GM23338 (cell line): ENCODE results near the gene ASB16.

Experiments used
- CREB1 ChIP-seq: fragments of 250-450 bp; sonication (Bioruptor Pico); IDR thresholded peaks from 2 replicates; pipeline ENCODE4 v1.5.0; 2020; ENCODE audit warnings: low read depth, mild to moderate bottlenecking, moderate library complexity
- CTCF ChIP-seq, 2 experiments: fragments of 200-600 bp in 1 of 2; sonication (generic) in 1 of 2; conservative IDR thresholded peaks; 2 replicates each; pipeline versions ENCODE4 v1.5.1 to v1.6.1; 2016 to 2017; ENCODE audit warnings: antibody characterized with exemption in 2 of 2, low read depth in 2 of 2, mild to moderate bottlenecking in 2 of 2, moderate library complexity in 1 of 2
- EZH2 ChIP-seq: fragments of 200-600 bp; sonication (generic); IDR thresholded peaks from one replicate; pipeline ENCODE4 v1.8.0; 2017; ENCODE audit warnings: antibody characterized with exemption, mild to moderate bottlenecking, low read depth; ENCODE audit not compliant: unreplicated experiment
- EZH2phosphoT487 ChIP-seq: fragments of 200-600 bp; sonication (generic); IDR thresholded peaks from one replicate; pipeline ENCODE4 v1.8.1; 2018; ENCODE audit warnings: antibody characterized with exemption; ENCODE audit not compliant: unreplicated experiment
- JUNB ChIP-seq: IDR thresholded peaks from one replicate; pipeline ENCODE4 v1.6.1; 2016; ENCODE audit warnings: antibody characterized with exemption; ENCODE audit not compliant: unreplicated experiment
- NANOG ChIP-seq: IDR thresholded peaks from 2 replicates; pipeline ENCODE4 v1.6.1; 2016; ENCODE audit warnings: antibody characterized with exemption, borderline replicate concordance
- POLR2AphosphoS5 ChIP-seq: IDR thresholded peaks from 2 replicates; pipeline ENCODE4 v1.6.1; 2016; ENCODE audit warnings: antibody characterized with exemption, low read depth
- REST ChIP-seq: IDR thresholded peaks from one replicate; pipeline ENCODE4 v1.6.1; 2018; ENCODE audit warnings: antibody characterized with exemption; ENCODE audit not compliant: unreplicated experiment
- STAT1 ChIP-seq: IDR thresholded peaks from one replicate; pipeline ENCODE4 v1.6.1; 2016; ENCODE audit warnings: antibody characterized with exemption; ENCODE audit not compliant: unreplicated experiment
- ZNF114 ChIP-seq: fragments of 250-450 bp; sonication (Bioruptor Pico); IDR thresholded peaks from 2 replicates; pipeline ENCODE4 v1.5.0; 2020; ENCODE audit warnings: mild to moderate bottlenecking, moderate library complexity
- TF ChIP-seq, protein P1 (sequence below): IDR thresholded peaks from 2 replicates; pipeline ENCODE4 v1.6.1; 2016; ENCODE audit warnings: antibody characterized with exemption
- TF ChIP-seq, protein P2 (sequence below): fragments of 250-450 bp; sonication (Bioruptor Pico); IDR thresholded peaks from 2 replicates; pipeline ENCODE4 v1.5.0; 2020; ENCODE audit warnings: mild to moderate bottlenecking, moderate library complexity

DNA sequence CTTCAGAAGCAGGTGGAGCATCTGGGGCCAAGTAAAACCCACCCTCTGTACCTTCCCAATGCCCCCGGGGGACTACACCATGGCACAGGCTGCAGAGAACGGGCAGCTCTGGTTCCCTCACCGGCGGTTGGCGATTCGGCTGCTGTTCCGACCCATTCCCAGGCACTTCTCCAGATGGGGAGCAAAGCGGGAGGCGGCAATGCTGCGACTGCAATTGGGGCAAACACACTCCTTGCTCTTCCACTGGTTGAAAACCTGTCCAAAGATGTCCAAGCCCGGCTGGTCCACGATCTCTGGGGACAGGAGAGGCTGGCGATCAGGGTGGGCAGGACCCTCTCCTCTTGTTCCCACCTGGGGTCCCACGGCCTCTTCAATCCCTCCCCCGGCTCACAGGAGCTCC is 26.6 kb downstream of the ASB16 start:
- TF ChIP-seq JUNB, result no peak
- TF ChIP-seq EZH2, result no peak
- no peak for TF ChIP-seq EZH2phosphoT487
- TF ChIP-seq CTCF (conservative IDR thresholded peaks at IDR 0.05; ENCODE audit: low read depth in 2 of 2), result no peak
- TF ChIP-seq STAT1, result no peak
- no peak for TF ChIP-seq POLR2AphosphoS5
- TF ChIP-seq CREB1, result no peak
- TF ChIP-seq REST, result no peak
- TF ChIP-seq, protein P1, sequence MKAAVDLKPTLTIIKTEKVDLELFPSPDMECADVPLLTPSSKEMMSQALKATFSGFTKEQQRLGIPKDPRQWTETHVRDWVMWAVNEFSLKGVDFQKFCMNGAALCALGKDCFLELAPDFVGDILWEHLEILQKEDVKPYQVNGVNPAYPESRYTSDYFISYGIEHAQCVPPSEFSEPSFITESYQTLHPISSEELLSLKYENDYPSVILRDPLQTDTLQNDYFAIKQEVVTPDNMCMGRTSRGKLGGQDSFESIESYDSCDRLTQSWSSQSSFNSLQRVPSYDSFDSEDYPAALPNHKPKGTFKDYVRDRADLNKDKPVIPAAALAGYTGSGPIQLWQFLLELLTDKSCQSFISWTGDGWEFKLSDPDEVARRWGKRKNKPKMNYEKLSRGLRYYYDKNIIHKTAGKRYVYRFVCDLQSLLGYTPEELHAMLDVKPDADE, result no peak
- TF ChIP-seq NANOG, result no peak
- no peak for TF ChIP-seq ZNF114 (CRISPR knock-in tag)
- TF ChIP-seq, protein P2, sequence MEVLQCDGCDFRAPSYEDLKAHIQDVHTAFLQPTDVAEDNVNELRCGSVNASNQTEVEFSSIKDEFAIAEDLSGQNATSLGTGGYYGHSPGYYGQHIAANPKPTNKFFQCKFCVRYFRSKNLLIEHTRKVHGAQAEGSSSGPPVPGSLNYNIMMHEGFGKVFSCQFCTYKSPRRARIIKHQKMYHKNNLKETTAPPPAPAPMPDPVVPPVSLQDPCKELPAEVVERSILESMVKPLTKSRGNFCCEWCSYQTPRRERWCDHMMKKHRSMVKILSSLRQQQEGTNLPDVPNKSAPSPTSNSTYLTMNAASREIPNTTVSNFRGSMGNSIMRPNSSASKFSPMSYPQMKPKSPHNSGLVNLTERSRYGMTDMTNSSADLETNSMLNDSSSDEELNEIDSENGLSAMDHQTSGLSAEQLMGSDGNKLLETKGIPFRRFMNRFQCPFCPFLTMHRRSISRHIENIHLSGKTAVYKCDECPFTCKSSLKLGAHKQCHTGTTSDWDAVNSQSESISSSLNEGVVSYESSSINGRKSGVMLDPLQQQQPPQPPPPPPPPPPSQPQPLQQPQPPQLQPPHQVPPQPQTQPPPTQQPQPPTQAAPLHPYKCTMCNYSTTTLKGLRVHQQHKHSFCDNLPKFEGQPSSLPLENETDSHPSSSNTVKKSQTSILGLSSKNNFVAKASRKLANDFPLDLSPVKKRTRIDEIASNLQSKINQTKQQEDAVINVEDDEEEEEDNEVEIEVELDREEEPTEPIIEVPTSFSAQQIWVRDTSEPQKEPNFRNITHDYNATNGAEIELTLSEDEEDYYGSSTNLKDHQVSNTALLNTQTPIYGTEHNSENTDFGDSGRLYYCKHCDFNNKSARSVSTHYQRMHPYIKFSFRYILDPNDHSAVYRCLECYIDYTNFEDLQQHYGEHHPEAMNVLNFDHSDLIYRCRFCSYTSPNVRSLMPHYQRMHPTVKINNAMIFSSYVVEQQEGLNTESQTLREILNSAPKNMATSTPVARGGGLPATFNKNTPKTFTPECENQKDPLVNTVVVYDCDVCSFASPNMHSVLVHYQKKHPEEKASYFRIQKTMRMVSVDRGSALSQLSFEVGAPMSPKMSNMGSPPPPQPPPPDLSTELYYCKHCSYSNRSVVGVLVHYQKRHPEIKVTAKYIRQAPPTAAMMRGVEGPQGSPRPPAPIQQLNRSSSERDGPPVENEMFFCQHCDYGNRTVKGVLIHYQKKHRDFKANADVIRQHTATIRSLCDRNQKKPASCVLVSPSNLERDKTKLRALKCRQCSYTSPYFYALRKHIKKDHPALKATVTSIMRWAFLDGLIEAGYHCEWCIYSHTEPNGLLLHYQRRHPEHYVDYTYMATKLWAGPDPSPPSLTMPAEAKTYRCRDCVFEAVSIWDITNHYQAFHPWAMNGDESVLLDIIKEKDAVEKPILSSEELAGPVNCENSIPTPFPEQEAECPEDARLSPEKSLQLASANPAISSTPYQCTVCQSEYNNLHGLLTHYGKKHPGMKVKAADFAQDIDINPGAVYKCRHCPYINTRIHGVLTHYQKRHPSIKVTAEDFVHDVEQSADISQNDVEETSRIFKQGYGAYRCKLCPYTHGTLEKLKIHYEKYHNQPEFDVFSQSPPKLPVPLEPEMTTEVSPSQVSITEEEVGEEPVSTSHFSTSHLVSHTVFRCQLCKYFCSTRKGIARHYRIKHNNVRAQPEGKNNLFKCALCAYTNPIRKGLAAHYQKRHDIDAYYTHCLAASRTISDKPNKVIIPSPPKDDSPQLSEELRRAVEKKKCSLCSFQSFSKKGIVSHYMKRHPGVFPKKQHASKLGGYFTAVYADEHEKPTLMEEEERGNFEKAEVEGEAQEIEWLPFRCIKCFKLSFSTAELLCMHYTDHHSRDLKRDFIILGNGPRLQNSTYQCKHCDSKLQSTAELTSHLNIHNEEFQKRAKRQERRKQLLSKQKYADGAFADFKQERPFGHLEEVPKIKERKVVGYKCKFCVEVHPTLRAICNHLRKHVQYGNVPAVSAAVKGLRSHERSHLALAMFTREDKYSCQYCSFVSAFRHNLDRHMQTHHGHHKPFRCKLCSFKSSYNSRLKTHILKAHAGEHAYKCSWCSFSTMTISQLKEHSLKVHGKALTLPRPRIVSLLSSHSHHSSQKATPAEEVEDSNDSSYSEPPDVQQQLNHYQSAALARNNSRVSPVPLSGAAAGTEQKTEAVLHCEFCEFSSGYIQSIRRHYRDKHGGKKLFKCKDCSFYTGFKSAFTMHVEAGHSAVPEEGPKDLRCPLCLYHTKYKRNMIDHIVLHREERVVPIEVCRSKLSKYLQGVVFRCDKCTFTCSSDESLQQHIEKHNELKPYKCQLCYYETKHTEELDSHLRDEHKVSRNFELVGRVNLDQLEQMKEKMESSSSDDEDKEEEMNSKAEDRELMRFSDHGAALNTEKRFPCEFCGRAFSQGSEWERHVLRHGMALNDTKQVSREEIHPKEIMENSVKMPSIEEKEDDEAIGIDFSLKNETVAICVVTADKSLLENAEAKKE (CRISPR knock-in tag), result no peak
